AG08395 (cell line): Measurements from ENCODE around the gene CALR.
"Not testable (repeated sequence)": the region's sequence is repeated elsewhere in the genome, so short reads cannot be mapped to it uniquely, and the experiment has no call there.

Experiments used
- DNase-seq: peaks from one replicate; pipeline ENCODE4 v3.0.0; 2012; ENCODE audit warnings: mixed read lengths, low spot score

Gene CALR

DNA sequence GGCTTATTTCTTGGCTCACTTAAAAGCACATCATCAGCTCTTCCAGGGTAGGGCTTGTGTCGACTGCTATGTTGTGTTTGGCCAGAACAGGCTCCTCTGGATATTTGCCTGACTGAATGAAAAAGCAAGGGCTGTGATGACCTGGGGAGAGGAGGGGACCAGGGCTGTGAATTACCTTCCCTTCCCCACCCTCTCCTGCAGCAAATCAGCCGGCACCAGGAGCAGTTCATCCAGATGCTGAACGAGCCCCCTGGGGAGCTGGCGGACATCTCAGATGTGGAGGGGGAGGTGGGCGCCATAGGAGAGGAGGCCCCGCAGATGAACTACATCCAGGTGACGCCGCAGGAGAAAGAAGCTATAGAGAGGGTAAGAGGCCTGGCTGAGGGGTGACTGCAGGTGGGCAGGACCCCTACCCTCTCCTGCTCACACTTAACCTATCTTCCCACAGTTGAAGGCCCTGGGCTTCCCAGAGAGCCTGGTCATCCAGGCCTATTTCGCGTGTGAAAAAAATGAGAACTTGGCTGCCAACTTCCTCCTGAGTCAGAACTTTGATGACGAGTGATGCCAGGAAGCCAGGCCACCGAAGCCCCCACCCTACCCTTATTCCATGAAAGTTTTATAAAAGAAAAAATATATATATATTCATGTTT is 14.2 kb downstream of the CALR start:
- DNase-seq, result peak; percentile 80

DNA sequence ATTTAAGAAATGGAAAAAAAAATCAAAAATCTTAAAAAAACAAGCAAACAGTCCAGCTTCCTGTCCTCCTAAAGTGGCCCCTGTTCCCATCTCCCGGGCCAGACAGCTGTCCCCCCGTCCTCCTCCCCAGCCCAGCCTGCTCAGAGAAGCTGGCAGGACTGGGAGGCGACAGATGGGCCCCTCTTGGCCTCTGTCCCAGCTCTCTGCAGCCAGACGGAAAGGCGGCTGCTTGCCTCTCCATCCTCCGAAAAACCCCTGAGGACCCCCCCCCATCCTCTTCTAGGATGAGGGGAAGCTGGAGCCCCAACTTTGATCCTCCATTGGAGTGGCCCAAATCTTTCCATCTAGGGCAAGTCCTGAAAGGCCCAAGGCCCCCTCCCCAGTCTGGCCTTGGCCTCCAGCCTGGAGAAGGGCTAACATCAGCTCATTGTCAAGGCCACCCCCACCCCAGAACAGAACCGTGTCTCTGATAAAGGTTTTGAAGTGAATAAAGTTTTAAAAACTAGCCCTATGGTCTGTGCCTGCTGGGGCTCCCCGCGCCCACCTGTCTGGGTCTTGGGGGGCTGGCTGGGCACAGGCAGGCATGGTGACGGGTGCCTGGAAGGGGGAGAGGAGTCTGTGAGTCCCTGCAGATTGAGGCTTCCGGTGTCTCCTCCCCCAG is 14.9 kb downstream of the CALR start:
- peak; percentile 21 for DNase-seq

DNA sequence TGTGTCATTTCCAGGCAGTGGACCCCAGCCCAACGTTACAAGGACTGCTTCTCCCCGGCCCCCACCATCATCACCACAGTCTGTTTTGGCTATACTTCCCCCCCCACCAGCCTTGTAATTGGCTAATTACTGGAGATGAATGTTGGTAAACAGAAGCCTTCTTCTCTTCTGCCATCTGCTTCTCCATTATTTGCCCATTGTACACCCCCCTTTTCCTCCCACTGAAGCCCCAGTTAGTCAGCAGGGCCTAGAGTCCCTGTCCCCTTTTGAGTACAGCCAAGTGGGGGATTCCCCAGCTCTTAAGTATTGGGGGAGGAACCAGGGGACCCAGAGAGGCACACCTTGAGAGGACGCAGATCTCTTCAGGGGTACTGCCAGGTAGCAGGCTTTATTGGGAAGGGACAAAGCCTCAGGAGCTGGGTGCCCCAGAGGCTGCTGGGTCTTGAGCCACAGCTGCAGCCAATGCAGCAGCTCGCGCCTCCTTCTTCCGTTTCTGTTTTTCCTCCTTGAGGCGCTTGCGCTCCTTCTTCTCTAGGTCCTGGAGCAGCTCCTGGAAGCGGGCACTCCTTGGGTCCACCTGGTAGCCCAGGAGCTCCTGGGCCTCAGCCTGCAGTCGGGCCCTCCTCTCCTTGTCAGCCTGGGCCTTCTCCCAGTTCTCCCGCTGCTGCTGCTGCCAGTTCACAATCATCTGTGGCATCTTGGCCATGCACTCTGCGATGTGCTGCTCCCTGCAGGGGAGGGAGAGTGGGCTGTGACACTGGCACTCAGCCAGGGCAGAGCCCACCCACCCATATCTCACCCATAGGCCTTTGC is 15.6 kb downstream of the CALR start:
- DNase-seq, result no peak

DNA sequence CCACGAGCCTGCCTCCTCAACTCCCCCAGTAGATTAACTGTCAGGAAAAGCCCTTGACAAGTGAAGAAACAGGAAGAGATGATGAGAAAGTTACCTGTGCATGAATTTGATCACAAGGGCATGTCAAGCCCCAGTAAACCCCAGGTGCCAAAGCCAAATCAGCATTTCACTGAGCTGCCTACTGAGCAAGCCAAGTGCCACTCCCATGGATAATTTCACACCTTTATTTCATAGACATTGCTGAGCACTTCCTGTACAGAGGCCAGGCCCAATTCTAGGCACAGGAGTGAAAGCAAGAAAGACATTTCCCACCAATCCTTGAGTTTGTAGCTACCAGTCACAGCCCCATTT is 16.2 kb downstream of the CALR start:
- no peak for DNase-seq

DNA sequence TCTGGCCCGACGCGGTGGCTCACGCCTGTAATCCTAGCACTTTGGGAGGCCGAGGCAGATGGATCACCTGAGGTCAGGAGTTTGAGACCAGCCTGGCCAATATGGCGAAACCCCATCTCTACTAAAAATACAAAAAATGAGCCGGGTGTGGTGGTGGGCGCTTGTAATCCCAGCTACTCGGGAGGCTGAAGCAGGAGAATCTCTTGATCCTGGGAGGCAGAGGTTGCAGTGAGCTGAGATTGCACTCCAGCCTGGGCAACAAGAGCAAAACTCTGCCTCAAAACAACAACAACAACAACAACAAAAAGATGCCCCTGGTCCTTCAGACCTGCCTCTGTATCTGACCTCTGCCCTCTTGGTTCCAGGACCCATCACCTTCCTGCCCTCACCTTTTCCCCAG is 17.2 kb downstream of the CALR start:
- DNase-seq, result not testable (repeated sequence)

DNA sequence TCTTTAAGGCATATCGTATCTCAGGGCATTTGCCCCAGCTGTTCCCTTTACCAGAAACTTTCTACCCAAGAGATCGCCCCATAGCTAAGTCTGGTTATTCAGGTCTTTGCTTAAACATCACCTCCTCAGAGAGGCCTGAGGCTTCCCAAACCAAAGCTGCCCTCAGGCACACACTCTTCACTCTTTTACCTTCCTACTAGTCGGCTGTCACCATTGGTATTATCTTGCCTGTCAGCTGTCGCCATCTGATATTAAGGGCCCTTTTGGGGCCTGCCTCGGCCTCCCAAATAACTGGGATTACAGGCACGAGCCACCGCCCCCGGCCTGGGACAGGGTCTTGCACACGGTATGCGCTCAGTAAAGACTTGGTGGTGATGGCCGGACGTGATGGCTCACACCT is 17.6 kb downstream of the CALR start:
- no peak for DNase-seq

DNA sequence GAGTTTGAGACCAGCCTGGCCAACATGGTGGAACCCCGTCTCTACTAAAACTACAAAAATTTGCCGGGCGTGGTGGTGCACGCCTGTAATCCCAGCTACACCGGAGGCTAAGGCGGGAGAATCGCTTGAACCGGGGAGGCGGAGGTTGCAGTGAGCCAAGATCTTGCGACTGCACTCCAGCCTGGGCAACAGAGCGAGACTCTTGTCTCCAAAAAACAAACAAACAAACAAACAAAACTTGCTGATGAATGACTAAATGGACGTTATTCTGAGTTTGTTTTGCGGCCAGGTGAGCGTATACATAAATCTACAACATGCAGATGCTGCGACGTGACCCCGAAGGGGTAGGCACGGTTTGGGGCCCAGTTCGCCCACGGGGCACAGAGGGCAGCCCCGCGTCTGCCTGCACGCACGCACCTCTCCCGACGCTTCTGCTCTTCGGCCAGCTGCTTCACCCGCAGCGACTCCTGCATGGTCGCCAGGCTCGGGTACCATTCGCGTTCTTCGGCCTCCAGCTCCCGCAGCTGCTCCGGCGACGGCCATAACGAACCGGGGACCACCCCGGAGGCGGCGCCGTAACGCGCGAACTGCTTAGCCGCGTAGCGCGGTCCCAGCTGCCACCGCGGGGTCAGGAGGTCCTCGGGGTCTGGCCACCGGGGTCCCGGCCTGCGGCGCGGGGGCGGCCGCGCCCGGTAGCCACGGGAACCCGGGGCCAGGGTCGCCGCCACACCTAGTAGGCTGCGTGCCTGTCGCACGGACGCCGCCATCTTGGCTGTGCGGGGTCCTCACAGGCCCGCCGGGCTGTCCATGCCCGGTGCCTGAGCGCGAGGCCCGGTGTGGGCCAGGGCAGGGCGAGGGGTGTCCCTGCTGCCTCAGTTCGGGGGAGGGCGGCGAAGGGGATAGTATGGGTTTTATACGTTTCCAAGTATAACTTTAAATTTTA is 18.3 kb downstream of the CALR start, which contains the start of gene GADD45GIP1:
Gene GADD45GIP1 (minus strand): TSS at position 778 of the 943 bp plus-strand sequence. CDS start 11 bp downstream, at position 767.
- DNase-seq, result peak; percentile 84

DNA sequence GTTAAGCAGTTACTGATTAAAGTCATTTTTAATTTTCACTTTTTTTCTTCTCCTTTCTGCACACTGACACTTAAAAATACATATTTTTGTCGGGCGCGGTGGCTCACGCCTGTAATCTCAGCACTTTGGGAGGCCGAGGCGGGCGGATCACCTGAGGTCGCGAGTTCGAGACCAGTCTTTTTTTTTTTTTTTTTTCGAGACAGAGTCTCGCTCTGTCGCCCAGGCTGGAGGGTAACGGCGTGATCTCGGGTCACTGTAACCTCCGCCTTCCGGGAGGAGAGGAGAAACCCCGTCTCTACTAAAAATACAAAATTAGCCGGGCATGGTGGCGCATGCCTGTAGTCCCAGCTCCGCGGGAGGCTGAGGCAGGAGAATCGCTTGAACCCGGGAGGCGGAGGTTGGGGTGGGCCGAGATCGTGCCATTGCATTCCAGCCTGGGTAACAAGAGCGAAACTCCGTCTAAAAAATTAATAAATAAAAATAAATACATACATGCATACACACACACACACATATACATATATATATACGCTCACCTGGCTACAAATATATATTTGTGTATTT is 19.1 kb downstream of the CALR start:
- not testable (repeated sequence) for DNase-seq

DNA sequence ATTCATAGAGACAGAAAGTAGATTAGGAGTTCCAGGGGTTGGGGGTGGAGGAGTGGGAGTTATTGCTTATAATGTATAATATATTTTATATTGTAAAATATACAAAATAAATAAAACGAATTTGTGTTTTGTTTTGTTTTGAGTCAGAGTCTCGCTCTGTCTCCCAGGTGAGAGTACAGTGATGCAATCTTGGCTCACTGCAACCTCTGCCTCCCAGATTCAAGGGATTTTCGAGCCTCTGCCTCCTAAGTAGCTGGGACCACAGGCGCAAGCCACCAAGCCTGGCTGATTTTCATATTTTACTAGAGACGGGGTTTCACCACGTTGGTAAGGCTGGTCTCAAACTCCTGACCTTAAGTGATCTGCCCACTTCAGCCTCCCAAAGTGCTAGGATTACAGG is 21.1 kb downstream of the CALR start:
- no peak for DNase-seq

DNA sequence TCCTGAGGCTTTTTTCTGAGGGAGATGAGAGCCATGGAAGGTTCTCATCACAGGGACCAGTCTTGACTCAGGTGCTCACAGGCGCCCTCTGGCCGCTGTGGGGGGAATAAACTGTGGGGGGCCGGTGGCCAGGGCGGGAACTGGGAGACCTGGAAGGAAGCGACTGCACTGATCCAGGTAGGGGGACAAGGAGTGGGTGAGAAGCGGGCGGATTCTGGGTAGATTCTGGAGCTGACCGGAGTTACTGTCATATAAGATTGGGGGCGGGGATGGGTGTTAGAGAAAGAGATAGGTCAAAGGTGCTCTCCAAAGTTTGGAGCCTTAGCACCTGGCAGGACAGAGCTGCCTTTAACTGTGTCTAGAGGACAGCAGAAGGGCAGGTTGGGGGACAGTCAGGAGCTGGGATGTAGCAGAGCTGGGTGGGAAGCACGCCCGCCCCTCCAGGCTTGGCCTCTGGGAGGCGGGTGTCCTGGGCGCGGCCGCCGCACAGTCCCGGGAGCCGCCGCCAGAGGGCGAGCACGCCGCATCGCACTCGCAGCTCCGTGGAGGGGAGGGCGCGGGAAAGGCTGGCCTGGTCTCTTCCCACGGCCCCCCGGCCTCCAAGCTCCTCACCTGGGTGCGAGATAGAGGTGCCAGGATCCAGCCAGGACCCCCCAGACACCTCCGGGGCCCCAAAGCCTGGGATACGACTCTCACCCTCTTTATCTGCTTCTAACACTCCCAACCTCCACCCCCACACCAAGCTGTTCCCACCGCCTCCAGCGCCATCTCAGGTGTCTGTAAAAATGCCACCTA is 26.8 kb downstream of the CALR start:
- peak; percentile 83 for DNase-seq

DNA sequence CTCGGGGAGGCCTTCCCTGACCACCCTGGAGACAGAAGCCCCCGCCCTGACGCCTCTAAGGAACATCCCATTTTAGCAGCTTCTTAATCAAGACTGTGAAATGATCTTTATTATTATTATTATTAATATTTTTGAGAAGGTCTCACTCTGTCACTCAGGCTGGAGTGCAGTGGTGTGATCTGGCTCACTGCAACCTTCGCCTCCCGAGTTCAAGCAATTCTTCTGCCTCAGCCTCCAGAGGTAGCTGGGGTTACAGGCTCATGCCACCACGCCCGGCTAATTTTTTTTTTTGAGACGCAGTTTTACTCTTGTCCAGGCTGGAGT is 27.4 kb downstream of the CALR start:
- DNase-seq, result no peak

DNA sequence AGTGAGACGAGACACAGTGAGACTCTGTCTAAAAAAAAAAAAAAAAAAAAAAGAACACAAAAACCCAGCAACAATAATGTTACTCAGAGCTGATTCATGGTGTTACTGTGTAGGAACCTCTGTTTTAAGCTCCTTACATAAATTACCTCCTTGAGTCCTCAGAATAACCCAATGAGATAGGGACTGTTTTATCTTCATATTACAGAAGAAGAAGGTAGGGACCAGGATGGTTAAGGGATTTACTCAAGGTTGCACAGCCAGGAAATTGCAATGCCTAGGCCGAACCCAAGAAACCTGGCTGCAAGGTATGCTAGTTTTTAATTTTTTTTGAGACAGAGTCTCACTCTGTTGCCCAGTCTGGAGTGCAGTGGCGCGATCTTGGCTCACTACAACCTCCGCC is 29.5 kb downstream of the CALR start:
- DNase-seq, result peak; percentile 25

DNA sequence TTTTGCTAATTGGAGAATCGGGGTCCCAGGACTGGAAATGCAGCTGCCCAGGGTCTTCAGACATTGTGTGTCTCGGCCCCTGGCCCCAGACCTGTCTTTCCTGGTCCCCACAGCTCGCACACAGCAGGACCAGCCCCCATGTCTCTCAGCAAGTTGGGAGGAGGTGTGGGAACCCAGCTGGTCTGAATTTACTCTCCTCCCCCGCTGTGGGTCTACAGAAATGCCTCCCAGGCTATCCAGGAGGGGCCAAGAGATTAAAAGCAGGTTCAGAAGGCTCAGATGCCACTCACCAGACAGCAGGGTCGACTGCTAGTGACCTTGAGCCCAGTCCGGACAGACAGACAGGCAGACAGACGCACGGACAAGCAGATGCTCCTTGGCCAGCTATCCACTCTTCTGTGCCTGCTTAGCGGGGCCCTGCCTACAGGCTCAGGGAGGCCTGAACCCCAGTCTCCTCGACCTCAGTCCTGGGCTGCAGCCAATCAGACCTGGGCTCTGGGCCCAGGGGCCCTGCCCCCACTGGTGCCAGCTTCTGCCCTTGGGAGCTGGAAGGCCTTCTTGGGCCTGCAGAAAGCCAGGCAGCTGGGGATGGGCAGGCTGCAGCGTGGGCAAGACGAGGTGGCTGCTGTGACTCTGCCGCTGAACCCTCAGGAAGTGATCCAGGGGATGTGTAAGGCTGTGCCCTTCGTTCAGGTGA is 31.0 kb downstream of the CALR start, which contains the start of gene DAND5:
Gene DAND5 (plus strand): TSS at position 285 of the 697 bp plus-strand sequence. CDS start 85 bp downstream, at position 370.
- no peak for DNase-seq

DNA sequence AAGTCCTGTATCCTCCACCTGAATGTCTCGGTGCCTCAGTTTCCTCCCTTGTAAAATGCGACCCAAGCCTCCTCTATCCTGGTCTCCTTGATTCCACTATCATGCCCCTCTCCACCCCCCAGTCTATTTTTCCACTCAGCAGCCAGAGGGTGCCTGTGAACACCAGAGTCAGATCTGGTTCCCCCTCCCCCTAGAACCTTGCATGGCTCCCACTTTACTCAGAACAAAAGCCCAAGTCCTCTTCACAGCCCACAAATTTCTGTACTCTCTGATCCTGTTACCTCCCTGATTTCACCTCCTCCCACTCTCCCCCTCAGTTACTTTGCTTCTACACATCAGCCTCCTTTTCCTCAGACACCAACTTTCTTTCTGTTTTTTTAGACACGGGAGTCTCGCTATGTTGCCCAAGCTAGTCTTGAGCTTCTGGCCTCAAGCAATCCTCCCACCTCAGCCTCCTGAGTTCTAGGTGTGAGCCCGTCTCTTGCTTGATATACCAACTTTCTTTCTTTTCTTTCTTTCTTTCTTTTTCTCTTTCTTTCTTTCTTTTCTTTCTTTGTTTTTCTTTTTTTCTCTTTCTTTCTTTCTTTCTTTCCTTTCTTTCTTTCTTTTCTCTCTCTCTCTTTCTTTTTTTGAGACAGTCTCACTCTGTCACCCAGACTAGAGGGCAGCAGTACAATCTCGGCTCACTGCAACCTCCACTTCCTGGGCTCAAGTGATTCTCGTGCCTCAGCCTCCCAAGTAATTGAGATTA is 31.8 kb downstream of the CALR start:
- DNase-seq, result no peak

DNA sequence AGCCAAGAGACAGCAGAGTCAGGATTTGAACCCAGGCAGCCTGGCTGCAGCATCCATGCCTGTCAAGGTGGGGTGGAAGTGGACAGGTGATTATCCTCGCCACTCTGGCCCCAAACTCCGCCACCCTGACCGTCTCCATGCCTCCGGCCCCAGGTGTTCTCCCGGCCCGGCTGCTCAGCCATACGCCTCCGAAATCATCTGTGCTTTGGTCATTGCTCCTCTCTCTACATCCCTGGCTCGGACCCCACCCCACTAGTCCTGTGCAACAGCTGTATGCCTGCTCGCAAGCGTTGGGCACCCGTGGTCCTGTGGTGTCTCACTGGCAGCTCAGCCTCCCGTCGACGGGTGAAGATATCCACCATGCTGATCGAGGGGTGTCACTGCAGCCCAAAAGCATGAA is 34.8 kb downstream of the CALR start:
- no peak for DNase-seq

DNA sequence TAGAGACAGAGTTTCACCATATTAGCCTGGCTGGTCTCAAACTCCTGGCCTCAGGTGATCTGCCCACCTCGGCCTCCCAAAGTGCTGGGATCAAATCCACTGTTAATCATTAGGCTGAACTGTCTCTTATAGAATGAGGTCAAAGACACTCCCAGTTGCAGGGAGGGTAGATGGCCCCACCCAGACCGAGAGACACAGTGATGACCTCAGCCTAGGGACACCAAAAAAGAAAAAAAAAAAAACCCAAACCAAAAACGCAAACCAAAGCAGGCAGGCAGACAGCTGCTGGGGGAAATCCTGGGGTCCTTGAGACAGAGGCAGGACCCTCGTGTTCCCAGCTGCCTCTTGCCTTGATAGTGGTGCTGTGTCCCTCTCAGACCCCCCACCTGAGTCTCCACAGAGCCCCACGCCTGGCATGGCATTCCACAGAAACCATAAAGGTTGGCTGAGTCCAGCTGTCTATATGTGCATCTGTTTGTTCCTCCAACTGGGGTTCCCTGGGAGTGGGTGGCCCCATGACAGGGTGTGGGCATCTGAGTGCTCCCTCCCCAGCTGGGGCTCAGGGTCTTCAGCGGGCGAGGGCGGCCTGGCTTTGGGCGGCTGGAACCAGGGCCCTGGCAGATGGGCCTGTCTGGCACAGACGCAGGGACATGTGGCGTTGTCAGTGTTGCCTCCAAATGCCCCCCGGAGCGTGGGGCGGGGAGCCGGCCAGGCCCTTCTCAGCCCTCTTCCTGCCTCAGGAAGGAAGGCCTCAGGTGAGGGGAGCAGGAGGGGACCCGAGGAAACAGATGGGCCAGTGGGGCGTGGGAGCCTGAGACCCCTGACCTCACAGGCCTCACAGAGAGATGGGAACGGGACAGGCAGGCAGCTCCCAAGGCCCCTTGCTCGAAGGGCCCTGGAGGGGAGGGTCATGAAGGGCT is 36.2 kb downstream of the CALR start:
- peak; percentile 35 for DNase-seq

DNA sequence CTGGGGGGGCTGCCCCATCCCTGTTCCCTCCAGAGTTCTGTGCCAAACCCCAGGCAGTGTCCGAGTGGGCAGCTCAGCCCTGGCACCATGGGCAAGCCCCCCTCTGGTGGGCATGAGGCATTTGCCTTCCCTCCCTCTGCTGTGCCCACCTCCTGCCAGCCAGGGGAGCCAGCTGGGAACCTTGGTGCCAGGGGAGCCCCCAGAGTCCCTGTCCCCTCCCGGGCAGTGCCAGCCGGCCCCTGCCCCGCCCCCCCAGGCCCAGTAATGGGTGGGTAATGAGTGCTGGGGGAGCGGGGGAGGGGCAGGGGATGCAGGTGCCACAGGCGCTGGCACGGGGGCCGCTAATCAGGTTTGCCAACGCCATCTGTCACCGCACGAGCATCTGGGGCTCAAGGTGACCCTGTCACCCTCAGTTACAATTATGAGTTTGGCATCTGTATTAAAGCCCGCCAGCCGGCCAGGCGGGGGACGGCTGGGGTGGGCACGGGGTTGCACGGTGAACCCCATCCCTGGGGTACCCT is 36.9 kb downstream of the CALR start:
- no peak for DNase-seq

DNA sequence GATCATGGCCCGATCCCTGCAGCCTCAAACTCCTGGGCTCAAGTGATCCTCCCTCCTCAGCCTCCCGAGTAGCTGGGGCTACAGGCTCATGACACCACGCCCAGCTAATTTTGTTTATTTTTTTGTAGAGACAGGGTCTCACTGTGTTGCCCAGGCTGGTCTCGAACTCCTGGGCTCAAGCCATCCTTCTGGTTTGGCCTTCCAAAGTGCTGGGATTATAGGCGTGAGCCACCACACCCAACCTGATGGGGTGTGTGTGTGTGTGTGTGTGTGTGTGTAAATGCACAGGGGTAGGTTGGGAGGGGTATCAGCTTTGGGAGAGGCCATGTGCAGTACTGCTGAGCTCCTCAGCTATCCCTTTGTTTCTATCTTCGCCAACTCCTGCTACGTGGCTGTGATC is 37.7 kb downstream of the CALR start:
- not testable (repeated sequence) for DNase-seq
